GM18873 (cell line): ENCODE data around the gene PALLD.

Source experiments
- ATAC-seq: cut with Tn5 transposase; IDR thresholded peaks from one replicate; pipeline ENCODE4 v1.9.1; 2021; ENCODE audit warnings: mild to moderate bottlenecking, moderate library complexity, moderate number of reproducible peaks; ENCODE audit not compliant: unreplicated experiment, low FRiP score

Gene PALLD

DNA sequence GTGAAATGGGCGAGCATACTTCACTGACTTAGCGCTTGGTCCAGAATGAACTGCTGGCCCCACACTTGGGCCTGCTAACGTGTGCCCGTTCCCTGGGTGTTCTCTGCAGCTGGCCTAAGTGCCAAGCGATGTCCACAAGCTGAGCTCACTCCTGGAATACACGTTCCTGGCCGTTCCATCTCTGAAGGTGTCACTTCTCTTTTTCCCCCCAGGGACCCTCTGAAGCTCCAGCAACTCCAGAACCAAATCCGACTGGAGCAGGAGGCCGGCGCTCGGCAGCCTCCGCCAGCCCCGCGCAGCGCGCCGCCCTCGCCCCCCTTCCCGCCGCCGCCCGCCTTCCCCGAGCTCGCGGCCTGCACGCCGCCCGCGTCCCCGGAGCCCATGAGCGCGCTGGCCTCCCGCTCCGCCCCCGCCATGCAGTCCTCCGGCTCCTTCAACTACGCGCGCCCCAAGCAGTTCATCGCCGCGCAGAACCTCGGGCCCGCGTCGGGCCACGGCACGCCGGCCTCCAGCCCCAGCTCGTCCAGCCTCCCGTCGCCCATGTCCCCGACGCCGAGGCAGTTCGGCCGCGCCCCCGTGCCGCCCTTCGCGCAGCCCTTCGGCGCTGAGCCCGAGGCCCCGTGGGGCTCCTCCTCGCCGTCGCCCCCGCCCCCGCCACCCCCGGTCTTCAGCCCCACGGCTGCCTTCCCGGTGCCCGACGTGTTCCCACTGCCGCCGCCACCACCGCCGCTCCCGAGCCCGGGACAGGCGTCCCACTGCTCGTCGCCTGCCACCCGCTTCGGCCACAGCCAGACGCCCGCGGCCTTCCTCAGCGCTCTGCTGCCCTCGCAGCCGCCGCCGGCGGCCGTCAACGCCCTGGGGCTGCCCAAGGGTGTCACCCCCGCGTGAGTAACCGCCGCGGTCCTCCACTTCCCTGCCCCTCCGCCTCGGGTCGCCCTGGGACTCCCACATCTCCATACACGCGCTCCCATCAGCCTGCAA is 380.9 kb downstream of the PALLD start:
- no peak for ATAC-seq

DNA sequence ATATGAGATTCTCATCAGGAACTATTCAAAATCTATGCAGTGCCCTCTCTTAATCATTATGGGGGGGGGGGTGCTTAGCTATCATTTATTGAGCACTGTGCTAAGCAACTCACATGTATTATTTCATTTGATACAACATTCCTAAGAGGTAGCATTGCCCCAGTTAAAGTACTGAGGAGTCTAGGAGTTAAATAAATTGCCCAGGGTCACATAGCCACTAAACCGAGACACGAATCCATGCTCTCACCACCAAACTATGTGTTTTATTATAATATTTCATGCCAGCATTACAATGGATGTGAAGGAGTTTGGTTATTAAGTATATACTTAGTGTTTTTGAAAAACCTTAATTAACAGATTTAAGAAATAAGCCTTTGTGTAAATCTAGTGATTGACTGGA is 381.8 kb downstream of the PALLD start:
- ATAC-seq: no peak

DNA sequence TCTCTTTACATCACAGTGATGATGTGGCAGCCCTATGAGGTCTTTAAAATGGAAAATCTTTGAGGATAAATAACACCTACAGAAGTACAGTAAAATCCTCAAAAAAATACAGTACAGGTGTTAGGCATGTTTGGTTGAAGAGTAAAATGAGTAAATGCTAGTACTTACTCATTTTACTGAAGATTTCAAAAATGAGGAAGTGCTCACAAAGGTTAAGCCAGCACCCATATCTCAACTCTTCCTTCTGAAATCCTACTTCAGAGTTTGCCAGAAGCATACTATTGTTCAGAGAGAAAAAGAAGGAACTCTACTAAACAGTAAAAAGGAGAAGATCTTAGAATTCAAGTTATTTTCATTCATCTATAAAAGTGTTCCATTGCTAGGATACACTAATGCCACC is 382.3 kb downstream of the PALLD start:
- ATAC-seq: peak; percentile 52

DNA sequence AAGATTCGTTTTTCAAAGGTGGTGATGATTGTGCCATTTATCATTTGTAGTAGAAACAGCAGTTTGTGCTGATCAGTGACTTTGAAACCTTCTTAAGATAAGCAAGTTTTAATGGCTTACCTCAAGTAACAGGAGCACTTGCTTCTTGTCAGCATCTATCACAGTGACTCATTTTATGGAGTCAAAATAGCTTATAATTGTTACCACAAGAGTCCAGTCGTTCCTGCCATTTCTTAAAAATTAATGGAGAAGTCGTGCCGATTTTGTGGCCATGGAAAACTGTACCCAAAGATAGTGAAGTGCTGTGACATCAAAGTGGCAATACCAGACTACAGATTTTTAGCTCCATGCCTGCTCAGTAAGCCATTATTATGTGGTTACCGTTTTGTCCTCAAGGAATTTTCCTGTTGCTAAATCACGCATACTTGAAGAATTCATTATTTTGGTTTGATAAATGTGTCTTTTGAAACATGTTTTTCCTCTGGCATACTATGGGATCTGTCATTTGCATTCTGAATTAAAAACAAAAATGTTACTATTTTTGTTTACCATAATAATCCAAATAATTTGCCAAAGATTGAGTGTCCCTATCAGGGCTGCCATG is 383.3 kb downstream of the PALLD start:
- no peak for ATAC-seq

DNA sequence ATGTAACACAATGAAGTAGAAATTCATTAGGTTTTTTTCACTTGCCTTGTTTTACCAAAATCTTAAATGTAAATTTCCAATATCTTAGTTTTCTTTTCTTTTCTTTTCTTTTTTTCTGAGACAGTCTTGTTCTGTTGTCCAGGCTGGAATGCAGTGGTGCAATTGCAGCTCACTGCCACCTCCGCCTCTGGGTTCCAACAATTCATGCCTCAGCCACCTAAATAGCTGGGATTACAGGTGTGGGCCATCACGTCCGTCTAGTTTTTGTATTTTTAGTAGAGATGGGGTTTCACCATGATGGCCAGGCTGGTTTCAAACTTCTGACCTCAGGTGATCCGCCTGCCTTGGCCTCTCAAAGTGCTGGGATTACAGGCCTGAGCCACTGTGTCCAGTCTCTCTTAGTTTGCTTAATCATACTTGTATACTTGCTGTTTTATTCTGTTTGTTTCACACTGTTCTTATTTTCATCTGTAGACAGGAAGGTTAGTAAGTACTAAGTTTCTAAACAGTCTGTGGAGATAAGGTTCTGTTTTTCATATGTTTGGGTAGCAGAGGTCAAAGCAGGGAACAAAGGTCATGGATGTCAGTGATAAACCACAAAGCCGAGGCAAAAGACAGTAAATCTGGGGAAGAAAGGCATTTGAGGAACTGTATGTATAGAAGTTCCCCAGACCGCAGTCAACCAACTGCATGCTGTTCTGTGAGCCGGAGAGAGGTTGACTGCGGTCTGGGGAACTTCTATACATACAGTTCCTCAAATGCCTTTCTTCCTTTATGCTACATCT is 384.2 kb downstream of the PALLD start:
- ATAC-seq: peak; percentile 43

DNA sequence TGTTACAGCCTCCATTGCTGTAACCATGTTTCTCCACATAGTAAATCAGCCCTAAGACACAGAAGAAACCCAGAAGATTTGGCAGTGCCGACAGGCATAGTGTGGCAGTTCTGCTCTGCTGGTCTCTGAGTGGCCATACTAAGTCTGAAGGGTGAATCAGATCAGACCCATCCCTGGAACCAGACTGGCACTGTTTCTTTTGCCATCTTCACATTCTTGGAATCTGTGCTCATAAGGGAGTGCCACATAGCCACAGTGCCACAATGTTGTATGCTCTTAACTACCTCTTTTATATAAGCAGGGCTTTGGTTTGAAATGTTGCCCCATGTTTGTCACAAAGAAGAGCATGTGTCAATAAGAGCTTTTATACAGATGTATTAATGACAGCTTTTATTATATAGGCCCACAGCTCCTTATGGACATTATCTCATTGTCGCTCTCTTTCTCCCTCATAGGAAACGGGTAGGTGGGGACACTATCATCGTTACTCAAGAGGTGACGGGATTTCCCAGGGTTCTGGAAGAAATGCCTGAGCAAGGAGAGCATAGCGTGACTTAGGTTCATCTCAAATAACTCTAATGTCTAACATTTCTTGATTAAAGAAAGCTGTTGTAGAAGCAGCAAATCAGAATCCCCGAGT is 385.0 kb downstream of the PALLD start:
- ATAC-seq: no peak

DNA sequence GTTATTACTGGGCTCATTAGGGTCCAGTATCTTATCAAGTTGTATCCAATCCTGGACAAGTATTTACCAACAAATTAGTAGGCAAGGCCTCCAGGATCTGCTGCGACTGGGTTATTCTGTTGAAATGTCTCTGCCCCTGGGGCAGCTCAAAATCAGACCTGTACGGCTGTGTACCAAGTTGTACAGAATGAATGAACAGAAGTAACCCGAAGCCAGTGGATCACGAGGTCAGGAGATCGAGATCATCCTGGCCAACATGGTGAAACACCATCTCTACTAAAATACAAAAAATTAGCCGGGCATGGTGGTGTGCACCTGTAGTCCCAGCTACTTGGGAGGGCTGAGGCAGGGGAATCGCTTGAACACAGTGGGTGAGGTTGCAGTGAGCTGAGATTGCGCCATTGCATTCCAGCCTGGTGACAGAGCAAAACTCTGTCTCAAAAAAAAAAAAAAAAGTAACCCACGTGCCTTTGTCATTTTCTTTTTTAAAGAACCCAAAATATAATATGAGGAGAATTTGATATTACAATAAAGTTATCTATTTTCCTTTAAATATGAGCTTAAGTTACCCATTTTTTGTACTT is 385.9 kb downstream of the PALLD start:
- ATAC-seq: no peak

DNA sequence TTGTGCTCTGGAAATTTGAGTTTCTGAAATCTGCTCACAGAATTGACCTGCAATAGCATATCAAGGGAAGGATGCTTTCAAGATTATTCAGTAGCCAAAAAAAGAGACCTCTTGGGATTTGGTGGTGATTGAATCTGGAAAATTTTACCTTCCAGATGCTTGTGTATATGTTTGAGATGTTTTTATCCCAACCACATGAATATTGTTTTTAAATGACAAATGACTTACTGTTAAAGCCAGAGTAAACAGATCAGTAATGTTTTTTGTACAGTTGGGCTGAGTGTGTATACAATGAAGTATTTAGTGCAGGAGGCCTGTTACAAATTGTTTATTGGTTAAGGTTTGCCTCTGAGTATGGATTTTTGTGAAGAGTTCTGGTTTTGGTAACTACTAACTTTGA is 386.7 kb downstream of the PALLD start:
- no peak for ATAC-seq

DNA sequence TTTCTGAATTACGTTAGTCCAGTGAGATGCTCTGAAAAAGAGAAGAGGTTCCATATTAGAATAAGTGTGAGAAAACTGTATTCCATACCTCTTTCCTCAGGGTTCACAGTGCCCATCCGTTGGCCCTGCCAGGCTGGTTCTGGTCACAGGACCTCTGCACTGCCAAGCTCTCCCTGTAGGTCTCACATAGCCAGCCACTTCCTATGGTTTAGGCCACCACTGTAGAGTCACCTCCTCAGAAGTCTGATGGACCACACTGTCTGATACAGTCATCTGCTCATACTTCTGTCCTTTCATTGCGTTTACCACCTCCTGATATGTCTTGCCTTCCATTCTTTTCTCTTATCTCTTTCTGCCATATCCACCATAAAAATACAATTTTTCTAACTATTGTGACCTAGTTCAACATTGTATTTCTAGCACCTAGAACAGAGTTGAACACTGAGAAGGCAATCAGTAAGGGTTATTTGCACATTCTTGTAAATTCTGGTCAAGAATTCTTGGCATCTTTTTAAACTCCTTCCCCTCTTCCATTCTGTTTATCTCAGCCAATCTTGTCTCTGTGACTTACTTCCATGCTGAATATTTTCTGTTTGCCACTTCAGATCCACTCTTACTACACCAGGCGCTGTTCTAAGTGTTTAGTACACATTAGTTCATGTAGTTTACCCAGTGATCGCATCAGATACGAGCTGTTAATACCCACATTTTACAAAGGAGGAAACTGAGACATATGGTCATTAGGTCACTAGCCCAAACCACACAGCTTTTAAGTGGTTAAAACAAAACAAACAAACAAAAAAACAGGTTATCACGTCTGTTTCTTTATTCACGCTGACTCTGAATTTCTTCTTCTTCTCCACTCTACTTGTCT is 387.6 kb downstream of the PALLD start:
- ATAC-seq: no peak

DNA sequence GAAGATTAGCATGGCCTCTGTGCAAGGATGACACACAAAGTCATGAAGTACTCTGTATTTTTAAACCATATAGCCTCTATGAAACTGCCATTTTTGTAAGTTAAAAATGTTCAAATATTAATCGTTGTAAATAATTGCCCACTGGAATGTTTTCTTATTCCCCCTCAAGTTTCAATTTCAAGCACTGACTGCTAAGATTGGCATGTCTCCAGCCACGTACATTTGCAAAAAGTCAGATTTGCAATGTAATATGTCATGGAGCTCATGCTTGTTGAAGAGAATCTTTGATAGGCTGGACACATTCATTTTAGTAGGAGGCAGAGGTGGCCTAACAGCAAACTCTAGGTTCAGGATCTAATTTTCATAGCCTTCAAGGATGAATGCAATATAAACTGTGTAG is 388.5 kb downstream of the PALLD start:
- ATAC-seq: no peak

DNA sequence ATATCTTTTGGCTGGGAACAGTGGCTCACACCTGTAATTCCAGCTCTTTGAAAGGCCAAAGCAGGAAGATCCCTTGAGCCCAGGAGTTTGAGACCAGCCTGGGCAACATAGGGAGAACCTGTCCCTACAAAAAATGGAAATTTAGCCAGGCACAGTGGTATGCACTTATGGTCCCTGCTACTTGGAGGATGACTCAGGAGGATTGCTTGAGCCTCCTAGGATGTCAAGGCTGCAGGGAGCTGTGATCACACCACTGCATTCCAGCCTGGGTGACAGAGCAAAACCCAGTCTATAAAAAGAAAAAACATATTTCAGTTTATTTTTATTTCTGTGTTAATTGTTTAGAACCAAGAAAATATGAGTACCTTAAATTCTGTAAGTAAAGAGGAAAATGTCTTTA is 389.5 kb downstream of the PALLD start:
- no peak for ATAC-seq

DNA sequence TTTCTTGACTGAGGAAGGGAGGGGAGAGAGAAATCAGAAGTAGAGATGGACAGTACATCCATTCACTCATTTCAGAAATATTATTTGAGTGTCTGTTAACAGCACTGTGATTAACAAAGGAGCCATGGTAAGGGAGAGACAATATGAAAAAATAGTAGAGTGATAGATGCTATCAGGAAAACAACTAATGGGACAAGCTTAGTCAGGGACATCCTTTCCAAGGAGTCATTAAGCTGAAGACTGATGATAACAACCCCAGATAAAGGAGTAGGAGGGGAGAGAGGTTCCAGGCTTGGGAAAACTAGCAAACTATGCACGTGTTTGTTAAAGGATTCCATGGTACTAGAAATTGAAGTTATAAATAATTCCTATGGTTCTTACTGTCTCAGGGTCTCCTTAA is 391.0 kb downstream of the PALLD start:
- ATAC-seq: no peak

DNA sequence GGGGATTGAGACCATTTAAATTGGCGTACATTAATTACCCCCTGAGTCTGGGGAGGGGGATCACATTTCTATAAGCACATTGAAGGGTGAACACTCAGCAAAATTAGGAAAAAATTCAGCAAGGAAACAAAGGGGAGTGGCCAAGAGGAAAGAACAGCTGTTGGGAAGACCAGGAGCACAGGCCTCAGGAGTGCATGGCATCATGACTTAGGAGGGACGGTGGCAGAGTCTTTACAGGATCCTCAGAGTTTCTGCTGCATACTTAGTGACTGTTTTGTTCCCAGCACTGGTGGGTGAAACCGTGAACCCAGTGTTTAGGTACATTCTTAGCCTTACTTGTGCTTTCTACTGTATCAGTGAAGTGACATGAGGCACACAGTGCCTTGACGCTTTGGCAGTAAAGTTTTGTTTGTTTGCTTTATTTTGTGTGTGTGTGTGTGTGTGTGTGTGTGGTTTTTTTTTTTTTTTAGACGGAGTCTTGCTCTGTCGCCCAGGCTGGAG is 391.9 kb downstream of the PALLD start:
- ATAC-seq: no peak

DNA sequence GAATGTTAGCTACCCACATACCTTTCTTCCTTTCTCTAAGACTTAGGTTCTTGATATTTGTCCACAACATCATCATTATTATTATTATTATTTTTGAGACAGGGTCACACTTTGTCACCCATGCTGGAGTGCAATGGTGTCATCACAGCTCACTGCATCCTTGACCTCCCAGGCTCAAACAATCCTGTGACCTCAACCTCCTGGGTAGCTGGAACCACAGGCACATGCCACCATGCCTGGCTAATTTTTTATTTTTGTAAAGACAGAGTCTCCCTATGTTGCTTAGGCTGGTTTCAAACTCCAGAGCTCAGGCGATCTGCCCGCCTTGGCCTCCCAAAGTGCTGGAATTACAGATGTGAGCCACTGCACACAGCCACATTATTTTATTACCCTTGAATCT is 394.2 kb downstream of the PALLD start:
- no peak for ATAC-seq

DNA sequence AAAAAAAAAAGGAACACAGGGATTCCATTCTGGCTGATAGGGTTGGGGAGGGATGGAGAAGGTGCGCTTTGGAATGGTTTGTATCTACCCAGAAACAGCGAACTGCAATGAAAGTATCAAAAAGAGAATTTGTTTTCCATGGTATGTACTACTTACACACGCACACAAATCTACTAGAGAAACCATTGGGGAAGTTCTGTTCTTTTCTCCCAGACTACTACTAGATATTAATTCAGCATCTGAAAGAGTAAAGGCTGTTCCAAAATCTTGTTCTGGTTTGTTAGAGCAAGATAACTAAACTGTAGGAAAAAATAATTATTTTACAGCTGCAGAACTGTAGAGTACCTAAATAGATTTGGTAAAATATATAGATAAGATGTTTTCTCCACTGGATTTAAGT is 394.8 kb downstream of the PALLD start:
- ATAC-seq: no peak

DNA sequence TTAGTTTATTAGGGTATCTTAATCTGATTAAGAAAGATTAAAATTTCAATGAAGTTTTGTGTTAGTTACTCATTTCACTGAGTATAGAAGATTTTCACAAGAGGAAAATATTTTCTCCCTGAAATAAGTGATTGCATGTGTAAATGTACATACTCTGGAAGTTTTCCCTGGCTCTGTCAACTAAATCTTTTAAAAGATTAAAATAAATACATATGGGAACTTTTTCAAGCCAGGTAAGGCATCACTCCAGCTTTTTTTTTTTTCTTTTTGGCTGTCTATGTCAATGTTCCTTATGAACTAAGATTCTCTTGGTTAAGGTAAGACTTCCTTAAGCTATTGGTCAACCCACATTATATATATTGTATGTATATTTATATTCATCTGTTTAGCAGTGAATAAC is 395.6 kb downstream of the PALLD start:
- ATAC-seq: no peak

DNA sequence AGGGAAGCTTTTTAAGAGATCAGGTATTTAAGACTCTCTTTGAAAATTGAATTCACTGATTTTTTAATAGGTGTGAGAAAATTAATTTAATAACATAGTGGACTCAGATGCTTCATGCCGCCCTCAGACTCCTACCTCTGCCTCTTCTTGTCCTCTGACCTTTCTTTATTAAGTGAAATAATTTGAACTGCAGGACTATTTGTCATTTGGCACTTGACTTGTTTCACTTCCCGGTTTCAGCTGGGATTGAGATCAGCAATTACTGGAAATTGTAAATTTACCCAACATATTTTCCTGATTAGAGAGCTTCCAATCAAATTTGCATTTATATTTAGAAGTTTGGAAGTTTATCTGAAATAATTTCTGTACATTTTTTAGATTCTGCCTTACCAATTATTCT is 396.4 kb downstream of the PALLD start:
- no peak for ATAC-seq

DNA sequence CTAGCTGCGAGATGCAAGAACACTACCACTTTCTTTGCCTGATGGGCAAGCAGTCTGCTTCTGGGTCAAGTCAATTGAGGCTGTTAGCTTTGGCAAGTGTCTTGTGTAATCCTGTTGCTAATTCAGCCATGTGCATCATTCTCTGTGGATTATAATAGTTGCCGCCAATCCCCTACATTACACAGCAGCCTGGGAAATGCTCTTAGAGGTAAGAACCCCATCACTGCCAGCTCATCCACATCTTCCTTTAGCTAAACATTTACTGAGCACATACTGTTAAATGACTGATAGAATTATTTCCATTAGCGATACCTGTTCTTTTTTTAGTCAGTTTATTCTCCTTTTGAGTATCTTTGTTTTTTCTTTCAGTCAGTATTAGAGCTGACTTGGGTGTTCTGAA is 397.0 kb downstream of the PALLD start:
- no peak for ATAC-seq

DNA sequence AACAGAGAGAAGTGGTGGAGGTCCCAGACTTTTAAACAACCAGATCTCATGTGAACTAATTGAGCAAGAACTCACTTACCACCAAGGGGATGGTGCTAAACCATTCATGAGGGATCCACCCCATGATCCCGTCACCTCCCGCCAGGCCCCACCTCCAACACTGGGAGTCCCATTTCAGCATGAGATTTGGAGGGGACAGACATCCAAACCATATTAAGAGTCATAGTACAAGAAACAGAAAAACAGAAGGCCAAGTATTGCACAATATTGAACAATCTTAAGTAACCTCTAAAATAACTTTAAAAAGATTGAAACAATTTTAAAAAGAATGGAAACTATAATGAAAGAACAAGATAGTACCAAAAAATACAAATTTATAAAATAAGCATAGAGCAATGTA is 403.2 kb downstream of the PALLD start:
- ATAC-seq: no peak
